ENCODE data around the gene DEUP1.

- no peak for TF ChIP-seq CTCF (IDR thresholded peaks at IDR 0.05)
- TF ChIP-seq POLR2AphosphoS5 (IDR thresholded peaks at IDR 0.05) = no peak
Observed at GRCh38 chr11:93291898-93292297, 38.6 kb upstream of the DEUP1 start.
